K562 (cell line): ENCODE results near the gene PPP1R10. TPM values are rescaled to one million over a fixed set of nuclear protein-coding genes. Genes with fewer than 3 reads are reported as not detected.

ENCODE experiments used
- BCL6 ChIP-seq: fragments of 250-450 bp; sonication (Bioruptor Pico); IDR thresholded peaks from 2 replicates; pipeline ENCODE4 v1.4.0; 2020
- ETV6 ChIP-seq, 3 experiments: fragments of 150-350 bp in 1 of 3; sonication (generic) in 1 of 3; formaldehyde crosslinking in 1 of 3; IDR thresholded peaks; 2 replicates each; pipeline versions ENCODE4 v1.6.1 to v1.8.0; 2014 to 2022; ENCODE audit warnings: borderline replicate concordance in 2 of 3, low read depth in 2 of 3, antibody characterized with exemption in 1 of 3, low read length in 1 of 3, mild to moderate bottlenecking in 1 of 3, missing genetic modification reagents in 1 of 3
- FOXK1 ChIP-seq: sonication (generic); formaldehyde crosslinking; IDR thresholded peaks from 2 replicates; pipeline ENCODE4 v1.8.0; 2022; ENCODE audit warnings: missing genetic modification reagents, mild to moderate bottlenecking, borderline replicate concordance
- HDAC3 ChIP-seq: fragments of 450-650 bp; IDR thresholded peaks from 2 replicates; pipeline ENCODE4 v1.6.1; 2018; ENCODE audit warnings: borderline replicate concordance, mild to moderate bottlenecking, moderate library complexity; ENCODE audit not compliant: partially characterized antibody
- MEF2D ChIP-seq: conservative IDR thresholded peaks from 2 replicates; pipeline ENCODE4 v1.6.1; 2016; ENCODE audit warnings: low read depth, missing genetic modification characterization, missing compliant biosample characterization
- PBX2 ChIP-seq, 2 experiments: IDR thresholded peaks in 1 of 2; conservative IDR thresholded peaks in 1 of 2; 2 replicates each; pipeline ENCODE4 v1.6.1; 2016; ENCODE audit warnings: low read depth in 2 of 2, mild to moderate bottlenecking in 1 of 2, missing compliant biosample characterization in 1 of 2, missing genetic modification characterization in 1 of 2, moderate library complexity in 1 of 2
- RHOXF2B ChIP-seq: fragments of 250-450 bp; sonication (Bioruptor Pico); conservative IDR thresholded peaks from 2 replicates; pipeline ENCODE4 v1.5.1; 2021
- TCFL5 ChIP-seq: fragments of 250-450 bp; sonication (Bioruptor Pico); conservative IDR thresholded peaks from 2 replicates; pipeline ENCODE4 v1.6.1; 2021; ENCODE audit warnings: mild to moderate bottlenecking, moderate library complexity, matching md5 sums
- ZBTB11 ChIP-seq, 3 experiments: fragments of 200-800 bp in 1 of 3; fragments of 250-450 bp in 1 of 3; fragments of 450-650 bp in 1 of 3; sonication (Bioruptor Pico) in 1 of 3; sonication (Bioruptor generic) in 1 of 3; formaldehyde crosslinking in 1 of 3; IDR thresholded peaks; 2 replicates each; pipeline versions ENCODE4 v1.6.1 to v1.8.0; 2016 to 2022; ENCODE audit warnings: mild to moderate bottlenecking in 2 of 3, missing genetic modification characterization in 2 of 3, missing compliant biosample characterization in 1 of 3, moderate library complexity in 1 of 3
- ZBTB9 ChIP-seq: fragments of 450-650 bp; formaldehyde crosslinking; IDR thresholded peaks from 2 replicates; pipeline ENCODE4 v1.4.0; 2020; ENCODE audit warnings: mild to moderate bottlenecking, moderate library complexity
- ZNF134 ChIP-seq: fragments of 250-450 bp; sonication (Bioruptor Pico); conservative IDR thresholded peaks from 2 replicates; pipeline ENCODE4 v1.4.0; 2020
- ZNF3 ChIP-seq: fragments of 250-450 bp; sonication (Bioruptor Pico); IDR thresholded peaks from 2 replicates; pipeline ENCODE4 v1.5.0; 2021; ENCODE audit warnings: mild to moderate bottlenecking, moderate library complexity
- ZNF354B ChIP-seq: fragments of 250-450 bp; sonication (Bioruptor Pico); IDR thresholded peaks from 2 replicates; pipeline ENCODE4 v1.4.0; 2020
- ZNF384 ChIP-seq: IDR thresholded peaks from 2 replicates; pipeline ENCODE4 v1.6.1; 2012; ENCODE audit warnings: low read depth, low read length, improper control_type of control experiment
- ZNF57 ChIP-seq: fragments of 450-650 bp; formaldehyde crosslinking; IDR thresholded peaks from 2 replicates; pipeline ENCODE4 v1.4.0; 2020; ENCODE audit warnings: mild to moderate bottlenecking, moderate library complexity
- polyA plus RNA-seq, 8 experiments: library from polyadenylated mRNA; depleted of rRNA in 4 of 8; stranded (reverse) in 5 of 8; unstranded in 3 of 8; fragments of >200 nt; fragmentation: Nextera tagmentation in 2 of 8; fragmentation: Illumina TruSeq in 1 of 8; extraction: Ambion mirVana in 2 of 8; extraction: Trizol in 1 of 8; gene quantifications; 2 replicates each; pipeline versions ENCODE4 v1.2.1 to v1.2.3, GENCODE V29; 2011 to 2014; ENCODE audit warnings: inconsistent platforms in 1 of 8, missing spikeins in 1 of 8
- total RNA-seq, 7 experiments: library from RNA; depleted of rRNA in 6 of 7; stranded (reverse); fragments of >200 nt in 6 of 7; fragmentation: Illumina TruSeq in 2 of 7; extraction: Trizol in 2 of 7; gene quantifications; 2 replicates each; pipeline versions ENCODE4 v1.2.1 to v1.2.3, GENCODE V29; 2011 to 2021; ENCODE audit warnings: low replicate concordance in 1 of 7

The PPP1R10 gene
- total and polyA plus RNA-seq, 9 of the 15 experiments (the other 6 are each of a cell fraction or from before 2014, with no cell fraction given) = 14.1 to 65.5 (median 32.6) TPM

DNA sequence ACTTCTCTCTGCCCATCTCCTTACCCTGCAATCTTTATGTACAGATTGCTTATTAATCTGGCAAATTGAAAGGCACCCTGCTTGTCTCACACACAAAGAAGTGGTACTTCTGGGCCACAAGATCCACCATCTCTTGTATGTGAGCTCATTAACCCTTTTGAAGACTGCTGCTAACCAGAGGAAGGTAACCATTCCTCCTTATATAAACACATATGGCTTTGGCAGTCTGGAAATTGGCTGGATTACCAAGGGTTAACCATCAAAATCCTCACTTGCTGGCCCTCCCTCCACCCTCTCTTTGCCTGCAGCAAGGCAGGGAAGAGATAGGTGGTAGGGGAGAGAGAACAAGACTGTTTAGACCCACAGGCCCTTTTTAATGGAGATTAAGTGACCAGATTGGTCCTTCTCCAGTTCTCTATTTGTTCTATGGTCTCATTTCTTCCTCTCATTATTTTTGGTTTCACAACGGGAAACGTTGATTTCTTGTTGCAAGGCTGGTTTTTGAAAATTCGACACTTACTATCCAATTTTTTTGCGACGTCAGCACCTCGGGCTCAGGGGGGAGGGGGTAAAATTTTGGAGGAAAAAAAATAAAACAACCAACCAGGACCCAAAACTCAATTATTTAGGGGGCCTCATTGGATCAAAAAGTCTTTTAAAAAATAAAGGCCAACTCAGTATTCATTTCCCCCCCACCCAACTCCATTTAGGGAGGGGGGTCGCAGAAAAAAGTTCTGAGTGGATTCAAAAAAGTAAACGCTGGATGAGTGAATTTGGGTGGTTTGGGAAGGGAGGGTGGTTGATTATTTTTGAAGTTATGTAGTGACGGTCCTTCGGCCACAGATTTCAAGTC is 859 bp downstream of the PPP1R10 start (continued):
- TF ChIP-seq ZBTB11 (CRISPR knock-in tag; IDR thresholded peaks at IDR 0.05) = 0 out of 6 replicates have a peak, but pooled peaks of 1 of the 3 experiments have one; percentile 27
- peak; percentile 97 for TF ChIP-seq FOXK1 (CRISPR knock-in tag)
- TF ChIP-seq PBX2 (CRISPR knock-in tag; IDR thresholded peaks at IDR 0.05; ENCODE audit: low read depth) = no peak
- 0 out of 2 replicates have a peak, but pooled peaks have one; percentile 31 for TF ChIP-seq PBX2 (tag; conservative IDR thresholded peaks at IDR 0.05; ENCODE audit: low read depth)
- 0 out of 2 replicates have a peak, but pooled peaks have one; percentile 27 for TF ChIP-seq ZNF57 (CRISPR knock-in tag)
- TF ChIP-seq ZNF3 (CRISPR knock-in tag) = no peak
- TF ChIP-seq BCL6 (CRISPR knock-in tag) = peak; percentile 4; the same call in 1 of the 2 replicates
- no peak for TF ChIP-seq ZNF354B (CRISPR knock-in tag)
- TF ChIP-seq MEF2D = 0 out of 2 replicates have a peak, but pooled peaks have one; percentile 6
- no peak for TF ChIP-seq ZNF134
- peak; percentile 87 for TF ChIP-seq ZBTB9
- 0 out of 2 replicates have a peak, but pooled peaks have one; percentile 73 for TF ChIP-seq RHOXF2B (CRISPR knock-in tag)
- 0 out of 2 replicates have a peak, but pooled peaks have one; percentile 7 for TF ChIP-seq TCFL5 (CRISPR knock-in tag)
- TF ChIP-seq ETV6 (IDR thresholded peaks at IDR 0.05; ENCODE audit: borderline replicate concordance in 1 of 2, low read depth in 2 of 2, low read length in 1 of 2) = no peak
- TF ChIP-seq ETV6 (CRISPR knock-in tag; IDR thresholded peaks at IDR 0.05; ENCODE audit: borderline replicate concordance) = peak; percentile 61; the same call in 1 of the 2 replicates
- no peak for TF ChIP-seq ZNF384
- TF ChIP-seq HDAC3 = peak; percentile 1
